HG02885 (cell line): ENCODE measurements around the gene FOXO6.

Experiments
- ATAC-seq: cut with Tn5 transposase; IDR thresholded peaks from one replicate; pipeline ENCODE4 v1.9.1; 2021; ENCODE audit warnings: mild to moderate bottlenecking; ENCODE audit not compliant: unreplicated experiment, poor library complexity

Gene FOXO6

GRCh38 chr1:41396084-41396483 lies 34.9 kb downstream of the FOXO6 start:
- ATAC-seq = no peak

GRCh38 chr1:41397020-41397419 lies 35.8 kb downstream of the FOXO6 start:
- no peak for ATAC-seq

- no peak for ATAC-seq
Observed at GRCh38 chr1:41397753-41398330, 36.6 kb downstream of the FOXO6 start.

GRCh38 chr1:41399145-41399795 lies 38.0 kb downstream of the FOXO6 start:
- no peak for ATAC-seq

- ATAC-seq = no peak
Observed at GRCh38 chr1:41400225-41400624, 39.0 kb downstream of the FOXO6 start.

- ATAC-seq = no peak
Observed at GRCh38 chr1:41401899-41402298, 40.7 kb downstream of the FOXO6 start.

- ATAC-seq = no peak
Observed at GRCh38 chr1:41404308-41404761, 43.1 kb downstream of the FOXO6 start.

GRCh38 chr1:41407664-41408252 lies 46.5 kb downstream of the FOXO6 start:
- ATAC-seq = no peak

GRCh38 chr1:41408691-41409090 lies 47.5 kb downstream of the FOXO6 start:
- no peak for ATAC-seq

- no peak for ATAC-seq
Observed at GRCh38 chr1:41409825-41410224, 48.6 kb downstream of the FOXO6 start.

- no peak for ATAC-seq
Observed at GRCh38 chr1:41410462-41410861, 49.2 kb downstream of the FOXO6 start.

- ATAC-seq = no peak
Observed at GRCh38 chr1:41411229-41411628, 50.0 kb downstream of the FOXO6 start.

- ATAC-seq = no peak
Observed at GRCh38 chr1:41412748-41413147, 51.5 kb downstream of the FOXO6 start.

GRCh38 chr1:41413748-41414281 lies 52.6 kb downstream of the FOXO6 start:
- ATAC-seq = no peak

GRCh38 chr1:41414296-41414695 lies 53.1 kb downstream of the FOXO6 start:
- ATAC-seq = no peak

GRCh38 chr1:41414716-41415306 lies 53.6 kb downstream of the FOXO6 start:
- ATAC-seq = no peak

- ATAC-seq = no peak
Observed at GRCh38 chr1:41416081-41416480, 54.8 kb downstream of the FOXO6 start.

GRCh38 chr1:41416552-41417334 lies 55.5 kb downstream of the FOXO6 start:
- no peak for ATAC-seq

- ATAC-seq = no peak
Observed at GRCh38 chr1:41417335-41417682, 56.1 kb downstream of the FOXO6 start.

GRCh38 chr1:41417746-41418145 lies 56.5 kb downstream of the FOXO6 start:
- no peak for ATAC-seq
